Calu3 (cell line): Measurements from ENCODE around the gene SLAIN1. TPM values are rescaled to one million over a fixed set of nuclear protein-coding genes. Genes with fewer than 3 reads are reported as not detected.

Experiments used
- BruUV-seq: library from RNA; stranded (reverse); fragments of 400-500 nt; replicated peaks from 2 replicates; lab custom pipeline; 2021; lab: Mats Ljungman, UMichigan
- CTCF ChIA-PET: fragments of 300-600 bp; sonication (Branson Sonifier 250); formaldehyde crosslinking; loops from one replicate; lab custom pipeline; 2022; ENCODE audit warnings: antibody characterized with exemption; lab: Charles Lee
- DNase-seq: peaks from one replicate; pipeline ENCODE4 v3.0.0; 2022
- H3K27ac Mint-ChIP-seq: one replicate; pipeline ENCODE4 v1.8.0; 2022; ENCODE audit warnings: mixed read lengths; ENCODE audit not compliant: unreplicated experiment
- H3K27me3 Mint-ChIP-seq: one replicate; pipeline ENCODE4 v1.8.0; 2022; ENCODE audit warnings: mixed read lengths; ENCODE audit not compliant: unreplicated experiment
- H3K36me3 Mint-ChIP-seq: one replicate; pipeline ENCODE4 v1.8.0; 2022; ENCODE audit warnings: mild to moderate bottlenecking, moderate library complexity, mixed read lengths; ENCODE audit not compliant: insufficient read depth, unreplicated experiment
- H3K4me1 Mint-ChIP-seq: one replicate; pipeline ENCODE4 v1.8.0; 2022; ENCODE audit warnings: mild to moderate bottlenecking, low read depth, mixed read lengths; ENCODE audit not compliant: unreplicated experiment
- H3K4me3 Mint-ChIP-seq: one replicate; pipeline ENCODE4 v1.8.0; 2022; ENCODE audit warnings: mild to moderate bottlenecking, low read depth, moderate library complexity, mixed read lengths; ENCODE audit not compliant: unreplicated experiment
- H3K9me3 Mint-ChIP-seq: one replicate; pipeline ENCODE4 v1.8.0; 2022; ENCODE audit warnings: low read depth, mixed read lengths; ENCODE audit not compliant: unreplicated experiment
- intact Hi-C: fragments of 100-400 bp; cut with micrococcal nuclease; formaldehyde crosslinking; loops from one replicate; pipeline ENCODE4 v1.10.0; 2022; ENCODE audit not compliant: unreplicated experiment
- microRNA-seq: library from miRNA; unstranded; fragments of <30 nt; microRNA quantifications from one replicate; pipeline ENCODE4 v1.2.0, GENCODE V29; 2022
- total RNA-seq: library from RNA; stranded (reverse); gene quantifications from 2 replicates; pipeline ENCODE4 v1.2.3, GENCODE V29; 2022
- TF ChIP-seq, protein P1 (sequence below): fragments of 200-600 bp; IDR thresholded peaks from one replicate; pipeline ENCODE4 v1.8.0; 2022; ENCODE audit warnings: antibody characterized with exemption; ENCODE audit not compliant: unreplicated experiment

Gene SLAIN1
- total RNA-seq, 1 experiment from 2014 or later: 4.1 TPM

DNA sequence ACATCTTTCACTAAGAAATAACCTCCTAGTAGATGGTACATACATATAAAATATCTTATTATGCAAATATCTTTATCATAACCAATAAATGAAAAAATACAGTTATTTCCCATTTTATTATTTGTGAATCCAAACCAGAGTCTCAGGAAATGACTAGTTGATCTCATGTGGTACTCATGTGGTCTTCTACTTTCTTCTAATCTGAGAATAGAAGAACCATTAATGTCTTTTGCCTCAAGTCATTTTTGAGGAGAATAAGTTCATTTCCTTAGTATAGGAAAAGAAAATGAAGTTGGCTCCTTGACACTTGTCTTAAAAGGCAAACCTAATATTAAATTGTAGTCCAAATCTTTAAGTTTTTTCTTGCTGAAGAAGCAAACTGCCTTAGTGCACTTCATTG lies 114.5 kb downstream of the SLAIN1 start:
- BruUV-seq: no TSS peak
- DNase-seq: no peak

More for the DNA sequence above, 114.5 kb downstream of the SLAIN1 start:
- no peak overlapping the region for H3K27ac Mint-ChIP-seq
- no peaks in the 10 kb centered on the region for H3K36me3 Mint-ChIP-seq
- TF ChIP-seq, protein P1, sequence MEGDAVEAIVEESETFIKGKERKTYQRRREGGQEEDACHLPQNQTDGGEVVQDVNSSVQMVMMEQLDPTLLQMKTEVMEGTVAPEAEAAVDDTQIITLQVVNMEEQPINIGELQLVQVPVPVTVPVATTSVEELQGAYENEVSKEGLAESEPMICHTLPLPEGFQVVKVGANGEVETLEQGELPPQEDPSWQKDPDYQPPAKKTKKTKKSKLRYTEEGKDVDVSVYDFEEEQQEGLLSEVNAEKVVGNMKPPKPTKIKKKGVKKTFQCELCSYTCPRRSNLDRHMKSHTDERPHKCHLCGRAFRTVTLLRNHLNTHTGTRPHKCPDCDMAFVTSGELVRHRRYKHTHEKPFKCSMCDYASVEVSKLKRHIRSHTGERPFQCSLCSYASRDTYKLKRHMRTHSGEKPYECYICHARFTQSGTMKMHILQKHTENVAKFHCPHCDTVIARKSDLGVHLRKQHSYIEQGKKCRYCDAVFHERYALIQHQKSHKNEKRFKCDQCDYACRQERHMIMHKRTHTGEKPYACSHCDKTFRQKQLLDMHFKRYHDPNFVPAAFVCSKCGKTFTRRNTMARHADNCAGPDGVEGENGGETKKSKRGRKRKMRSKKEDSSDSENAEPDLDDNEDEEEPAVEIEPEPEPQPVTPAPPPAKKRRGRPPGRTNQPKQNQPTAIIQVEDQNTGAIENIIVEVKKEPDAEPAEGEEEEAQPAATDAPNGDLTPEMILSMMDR: no peak
- CTCF ChIA-PET: no interaction called here
- H3K9me3 Mint-ChIP-seq: no peaks in the 10 kb centered on the region
- no peak overlapping the region for H3K4me3 Mint-ChIP-seq
- H3K4me1 Mint-ChIP-seq: no peaks in the 10 kb centered on the region
- intact Hi-C loops: loop anchor here (5.0 kb wide), 1 partner anchor 35 kb away; no protein-coding TSS in a partner anchor
- peaks cover 14% of the 10 kb centered on the region for H3K27me3 Mint-ChIP-seq

Small RNA genes within 50 kb of the gene (microRNA-seq; reads per million reads assigned to microRNA genes)
- not detected for gene MIR3665

Other genes with a start within 250 kb of the SLAIN1 start
- gene SCEL, start 162.0 kb upstream of the SLAIN1 start, total RNA-seq: 5.2 and 8.0 TPM in 2 replicates
- not detected in 2 replicates for gene EDNRB, start 221.1 kb downstream of the SLAIN1 start, total RNA-seq